ENCODE data around the gene TNFRSF9.

DNA sequence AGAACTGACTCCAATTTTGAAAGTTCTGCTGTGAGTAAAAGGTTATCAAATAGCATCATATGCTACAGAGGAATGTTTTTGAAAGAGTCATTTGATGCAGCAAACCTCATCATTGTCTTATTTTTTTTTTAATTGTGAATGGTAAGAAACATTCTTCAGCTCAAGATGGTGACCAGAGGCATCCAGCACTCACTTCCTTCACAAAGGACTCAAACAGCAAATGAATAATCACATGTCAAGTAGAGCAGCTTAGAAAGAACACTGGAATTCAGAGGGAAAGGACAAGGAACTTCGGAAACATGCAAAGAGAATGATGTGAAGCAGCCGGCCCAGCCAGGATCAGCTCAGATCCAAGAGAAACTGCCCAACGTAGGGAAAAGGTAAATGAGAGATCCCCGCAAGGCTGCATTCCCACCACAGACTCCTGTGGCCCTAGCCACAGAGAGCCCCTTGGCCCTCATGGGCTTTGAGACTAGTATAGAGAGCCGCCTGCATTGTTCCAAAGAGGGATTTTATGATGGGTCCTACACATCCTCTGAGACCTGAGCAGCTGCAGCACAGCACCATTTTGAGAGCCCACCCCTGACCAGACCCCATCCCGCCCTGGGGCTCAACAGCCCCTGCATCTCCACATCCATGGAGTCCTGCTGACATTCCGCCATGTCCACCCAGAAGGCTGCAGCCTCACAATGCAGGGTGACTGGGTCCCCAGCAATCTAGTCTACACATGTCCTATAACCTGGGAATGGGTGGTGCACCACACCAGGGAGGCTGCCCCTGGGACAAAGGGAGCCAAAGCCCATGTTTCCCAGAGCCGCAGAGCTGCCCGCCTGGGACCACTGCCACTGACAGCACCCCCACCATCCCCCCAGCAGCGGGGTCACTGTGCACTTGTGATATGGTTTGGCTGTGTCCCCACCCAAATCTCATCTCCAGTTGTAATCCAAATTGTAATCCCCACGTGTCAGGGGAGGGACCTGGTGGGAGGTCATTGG lies 66.5 kb downstream of the TNFRSF9 start:
- TF ChIP-seq, protein P1, sequence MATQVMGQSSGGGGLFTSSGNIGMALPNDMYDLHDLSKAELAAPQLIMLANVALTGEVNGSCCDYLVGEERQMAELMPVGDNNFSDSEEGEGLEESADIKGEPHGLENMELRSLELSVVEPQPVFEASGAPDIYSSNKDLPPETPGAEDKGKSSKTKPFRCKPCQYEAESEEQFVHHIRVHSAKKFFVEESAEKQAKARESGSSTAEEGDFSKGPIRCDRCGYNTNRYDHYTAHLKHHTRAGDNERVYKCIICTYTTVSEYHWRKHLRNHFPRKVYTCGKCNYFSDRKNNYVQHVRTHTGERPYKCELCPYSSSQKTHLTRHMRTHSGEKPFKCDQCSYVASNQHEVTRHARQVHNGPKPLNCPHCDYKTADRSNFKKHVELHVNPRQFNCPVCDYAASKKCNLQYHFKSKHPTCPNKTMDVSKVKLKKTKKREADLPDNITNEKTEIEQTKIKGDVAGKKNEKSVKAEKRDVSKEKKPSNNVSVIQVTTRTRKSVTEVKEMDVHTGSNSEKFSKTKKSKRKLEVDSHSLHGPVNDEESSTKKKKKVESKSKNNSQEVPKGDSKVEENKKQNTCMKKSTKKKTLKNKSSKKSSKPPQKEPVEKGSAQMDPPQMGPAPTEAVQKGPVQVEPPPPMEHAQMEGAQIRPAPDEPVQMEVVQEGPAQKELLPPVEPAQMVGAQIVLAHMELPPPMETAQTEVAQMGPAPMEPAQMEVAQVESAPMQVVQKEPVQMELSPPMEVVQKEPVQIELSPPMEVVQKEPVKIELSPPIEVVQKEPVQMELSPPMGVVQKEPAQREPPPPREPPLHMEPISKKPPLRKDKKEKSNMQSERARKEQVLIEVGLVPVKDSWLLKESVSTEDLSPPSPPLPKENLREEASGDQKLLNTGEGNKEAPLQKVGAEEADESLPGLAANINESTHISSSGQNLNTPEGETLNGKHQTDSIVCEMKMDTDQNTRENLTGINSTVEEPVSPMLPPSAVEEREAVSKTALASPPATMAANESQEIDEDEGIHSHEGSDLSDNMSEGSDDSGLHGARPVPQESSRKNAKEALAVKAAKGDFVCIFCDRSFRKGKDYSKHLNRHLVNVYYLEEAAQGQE (IDR thresholded peaks at IDR 0.05; ENCODE audit: borderline replicate concordance), result no peak
- TF ChIP-seq, protein P2, sequence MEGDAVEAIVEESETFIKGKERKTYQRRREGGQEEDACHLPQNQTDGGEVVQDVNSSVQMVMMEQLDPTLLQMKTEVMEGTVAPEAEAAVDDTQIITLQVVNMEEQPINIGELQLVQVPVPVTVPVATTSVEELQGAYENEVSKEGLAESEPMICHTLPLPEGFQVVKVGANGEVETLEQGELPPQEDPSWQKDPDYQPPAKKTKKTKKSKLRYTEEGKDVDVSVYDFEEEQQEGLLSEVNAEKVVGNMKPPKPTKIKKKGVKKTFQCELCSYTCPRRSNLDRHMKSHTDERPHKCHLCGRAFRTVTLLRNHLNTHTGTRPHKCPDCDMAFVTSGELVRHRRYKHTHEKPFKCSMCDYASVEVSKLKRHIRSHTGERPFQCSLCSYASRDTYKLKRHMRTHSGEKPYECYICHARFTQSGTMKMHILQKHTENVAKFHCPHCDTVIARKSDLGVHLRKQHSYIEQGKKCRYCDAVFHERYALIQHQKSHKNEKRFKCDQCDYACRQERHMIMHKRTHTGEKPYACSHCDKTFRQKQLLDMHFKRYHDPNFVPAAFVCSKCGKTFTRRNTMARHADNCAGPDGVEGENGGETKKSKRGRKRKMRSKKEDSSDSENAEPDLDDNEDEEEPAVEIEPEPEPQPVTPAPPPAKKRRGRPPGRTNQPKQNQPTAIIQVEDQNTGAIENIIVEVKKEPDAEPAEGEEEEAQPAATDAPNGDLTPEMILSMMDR (IDR thresholded peaks at IDR 0.05; ENCODE audit: poor library complexity, severe bottlenecking), result no peak
- no peak for TF ChIP-seq EZH2 (IDR thresholded peaks at IDR 0.05; ENCODE audit: borderline replicate concordance, insufficient read depth, low read length, poor library complexity, severe bottlenecking)
- TF ChIP-seq POLR2AphosphoS5 (IDR thresholded peaks at IDR 0.05), result no peak
- TF ChIP-seq EP300 (conservative IDR thresholded peaks at IDR 0.05; ENCODE audit: poor library complexity, severe bottlenecking), result no peak
- no peak for TF ChIP-seq TAF1 (IDR thresholded peaks at IDR 0.05; ENCODE audit: low read depth)
- no peak for TF ChIP-seq SMC3 (conservative IDR thresholded peaks at IDR 0.05; ENCODE audit: poor library complexity)
- TF ChIP-seq RAD21 (conservative IDR thresholded peaks at IDR 0.05), result no peak
